Retinal pigment epithelial cell (primary cell): ENCODE results near the gene CEP170.

ENCODE experiments used
- DNase-seq: peaks from one replicate; pipeline ENCODE4 v3.0.0-alpha.2; 2010; ENCODE audit warnings: low read depth
- H3K4me3 ChIP-seq: 2 replicates; pipeline ENCODE4 v1.5.1; 2011; ENCODE audit warnings: mild to moderate bottlenecking, low read length, control low read depth, moderate library complexity
- TF ChIP-seq, protein P1 (sequence below): conservative IDR thresholded peaks from 2 replicates; pipeline ENCODE4 v1.5.1; 2011; ENCODE audit warnings: low read depth, low read length, control low read depth, inconsistent platforms

CEP170 gene

DNA sequence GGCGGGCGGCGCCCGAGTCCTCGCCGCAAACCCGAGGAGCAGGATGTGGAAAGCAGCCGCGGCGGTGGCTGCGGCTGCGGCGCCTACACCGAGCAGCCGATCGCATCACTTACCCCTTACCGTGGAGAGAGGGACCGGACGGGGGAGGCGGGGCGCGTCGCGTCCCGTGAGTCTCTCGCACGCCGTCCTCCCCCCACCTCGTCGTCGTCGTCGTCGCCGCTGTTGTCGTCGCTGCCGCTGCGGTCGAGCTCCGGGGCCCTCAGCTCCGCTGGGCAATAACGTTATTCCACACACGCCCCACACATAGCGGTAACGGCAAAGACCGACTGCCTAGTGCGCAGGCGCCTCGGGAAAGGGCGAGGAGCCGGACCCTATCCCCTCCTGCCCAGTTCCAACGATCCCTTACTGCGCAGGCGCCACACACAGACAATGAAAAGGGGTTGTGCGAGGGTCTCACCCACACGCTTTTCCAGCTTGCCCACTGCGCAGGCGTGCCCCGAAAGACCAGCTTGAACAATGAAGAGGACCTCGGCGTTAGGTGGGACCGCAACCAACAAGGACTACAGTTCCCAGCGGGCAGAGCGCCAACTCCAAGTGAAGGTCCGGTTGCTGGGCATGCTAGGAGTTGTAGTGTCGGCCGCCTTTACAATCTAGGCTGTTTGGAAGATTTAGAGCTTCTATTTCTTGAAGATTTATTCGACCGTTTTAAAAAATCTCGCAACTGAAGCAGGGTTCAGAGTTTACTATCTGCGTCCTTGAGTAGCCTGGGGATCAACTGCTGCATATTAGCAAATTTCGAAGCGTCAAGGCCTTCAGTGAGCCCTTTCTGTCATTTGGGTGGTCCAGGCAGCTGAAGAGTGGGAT is at the start of gene CEP170:
CEP170 (minus strand) TSS at position 355 of the 864 bp plus-strand sequence. CDS start 30,001 bp downstream, outside the sequence.
- H3K4me3 ChIP-seq, result peak within 1 kb of the TSS; percentile 93
- peak; percentile 95 for DNase-seq
- TF ChIP-seq, protein P1, sequence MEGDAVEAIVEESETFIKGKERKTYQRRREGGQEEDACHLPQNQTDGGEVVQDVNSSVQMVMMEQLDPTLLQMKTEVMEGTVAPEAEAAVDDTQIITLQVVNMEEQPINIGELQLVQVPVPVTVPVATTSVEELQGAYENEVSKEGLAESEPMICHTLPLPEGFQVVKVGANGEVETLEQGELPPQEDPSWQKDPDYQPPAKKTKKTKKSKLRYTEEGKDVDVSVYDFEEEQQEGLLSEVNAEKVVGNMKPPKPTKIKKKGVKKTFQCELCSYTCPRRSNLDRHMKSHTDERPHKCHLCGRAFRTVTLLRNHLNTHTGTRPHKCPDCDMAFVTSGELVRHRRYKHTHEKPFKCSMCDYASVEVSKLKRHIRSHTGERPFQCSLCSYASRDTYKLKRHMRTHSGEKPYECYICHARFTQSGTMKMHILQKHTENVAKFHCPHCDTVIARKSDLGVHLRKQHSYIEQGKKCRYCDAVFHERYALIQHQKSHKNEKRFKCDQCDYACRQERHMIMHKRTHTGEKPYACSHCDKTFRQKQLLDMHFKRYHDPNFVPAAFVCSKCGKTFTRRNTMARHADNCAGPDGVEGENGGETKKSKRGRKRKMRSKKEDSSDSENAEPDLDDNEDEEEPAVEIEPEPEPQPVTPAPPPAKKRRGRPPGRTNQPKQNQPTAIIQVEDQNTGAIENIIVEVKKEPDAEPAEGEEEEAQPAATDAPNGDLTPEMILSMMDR, result no peak

DNA sequence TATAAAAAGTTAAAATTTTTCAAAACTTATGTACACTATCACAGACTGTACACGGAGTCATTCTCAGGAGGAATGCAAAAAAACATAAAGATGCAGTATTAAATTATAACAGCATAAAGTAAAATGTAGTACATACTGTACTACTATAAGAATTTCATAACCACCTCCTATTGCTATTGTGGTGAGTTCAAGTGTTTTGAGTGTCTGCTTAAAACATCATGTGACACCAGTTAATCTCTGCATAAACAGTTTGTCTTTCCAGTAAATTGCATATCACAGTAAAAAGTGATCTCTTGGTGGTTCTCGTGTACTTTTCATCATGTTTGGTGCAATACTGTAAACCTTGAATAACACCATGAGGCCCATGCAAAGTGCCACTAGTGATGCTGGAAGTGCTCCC is 46.0 kb upstream of the CEP170 start:
- TF ChIP-seq, protein P1, result no peak
- H3K4me3 ChIP-seq, result no peak overlapping the region
- DNase-seq, result no peak

DNA sequence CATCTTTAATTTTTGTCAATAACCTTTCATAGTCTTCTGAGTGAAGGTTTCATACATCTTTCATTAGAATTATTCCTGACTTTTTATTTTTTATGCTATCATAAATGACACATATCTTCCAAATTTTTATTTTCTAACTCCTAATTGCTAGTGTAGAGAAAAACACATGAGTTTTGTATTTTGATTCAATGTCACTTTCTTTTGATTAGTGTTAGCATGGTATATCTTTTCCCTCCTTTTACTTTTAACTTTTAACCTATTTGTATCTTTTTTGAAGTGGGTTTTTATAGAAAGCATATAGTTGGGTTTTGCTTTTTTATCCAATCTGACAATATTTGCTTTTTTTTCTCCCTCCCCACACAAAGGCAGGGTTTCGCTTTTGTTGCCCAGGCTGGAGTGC is 44.0 kb upstream of the CEP170 start:
- TF ChIP-seq, protein P1, result no peak
- no peak for DNase-seq
- H3K4me3 ChIP-seq, result no peak overlapping the region

DNA sequence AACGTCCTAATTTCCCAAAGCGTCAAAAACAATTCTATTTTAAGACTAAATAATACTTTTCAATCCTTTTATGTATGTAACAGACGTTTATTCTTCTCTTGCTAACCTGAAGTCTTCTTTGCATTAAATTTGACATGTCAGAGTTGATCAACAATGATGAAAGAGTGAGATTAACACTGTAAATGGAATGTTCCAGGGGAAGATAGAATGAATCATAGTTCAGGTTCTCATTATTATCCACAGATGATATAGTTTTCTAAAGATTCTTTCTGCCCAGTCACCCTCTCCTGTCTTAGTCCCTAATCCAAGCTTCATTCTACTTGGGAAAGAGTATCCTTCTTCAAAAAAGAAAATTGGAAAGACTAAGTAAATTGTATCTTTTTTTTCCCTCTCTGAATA is 39.6 kb upstream of the CEP170 start:
- no peak overlapping the region for H3K4me3 ChIP-seq
- no peak for DNase-seq
- TF ChIP-seq, protein P1, result no peak

DNA sequence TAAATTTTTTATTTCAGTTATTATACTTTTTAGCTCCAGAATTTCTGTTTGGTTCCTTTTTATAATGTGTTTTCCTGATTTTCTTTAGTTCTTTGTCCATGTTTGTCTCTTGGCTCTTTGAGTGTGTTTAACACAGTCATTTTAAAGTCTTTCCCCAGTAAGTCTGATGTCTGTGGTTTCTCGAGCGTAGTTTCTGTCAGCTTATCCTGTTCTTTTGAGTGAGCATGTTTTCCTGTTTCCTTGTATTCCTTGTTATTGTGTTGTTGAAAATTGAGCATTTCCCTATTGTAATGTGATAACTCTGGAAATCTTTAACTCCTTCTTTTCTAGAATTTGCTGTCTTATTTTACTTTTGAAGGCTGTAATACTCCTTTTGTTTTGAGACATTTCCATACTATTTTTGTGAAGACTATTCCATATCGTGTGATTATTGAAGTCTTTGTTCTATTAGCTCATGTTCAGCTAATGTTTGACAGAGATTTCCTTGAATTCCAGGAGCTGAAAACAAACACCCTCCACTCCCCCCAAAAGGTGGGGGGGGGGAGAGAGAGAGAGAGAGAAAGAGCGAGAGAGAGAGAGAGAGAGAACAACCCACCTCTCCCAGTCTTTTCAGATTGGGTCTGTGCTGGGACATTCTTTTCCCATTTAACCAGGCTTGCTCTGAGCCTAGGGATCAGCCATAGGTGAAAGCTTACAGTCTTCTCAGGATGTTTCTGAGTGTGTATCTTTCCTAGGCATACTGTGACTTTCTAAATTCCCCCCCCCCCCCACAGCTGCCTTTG is 39.1 kb upstream of the CEP170 start:
- no peak overlapping the region for H3K4me3 ChIP-seq
- DNase-seq, result no peak
- TF ChIP-seq, protein P1, result no peak

DNA sequence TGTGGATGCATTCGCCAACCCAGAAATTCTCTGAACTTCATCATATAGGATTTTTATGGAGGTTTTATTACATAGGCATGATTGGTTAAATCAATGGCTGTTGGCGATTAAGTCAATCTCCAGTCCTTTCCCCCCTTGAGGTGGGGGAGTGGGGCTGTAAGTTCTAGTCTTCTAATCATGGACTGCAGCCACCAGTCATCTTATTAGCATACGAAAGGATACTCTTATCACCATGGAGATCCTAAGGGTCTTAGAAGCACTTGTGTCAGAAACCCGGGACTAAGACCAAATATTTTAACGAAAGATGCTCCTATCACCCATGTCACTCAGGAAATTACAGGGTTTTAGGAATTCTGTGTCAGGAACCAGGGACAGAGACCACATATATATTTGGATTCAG is 37.0 kb upstream of the CEP170 start:
- TF ChIP-seq, protein P1, result no peak
- DNase-seq, result no peak
- H3K4me3 ChIP-seq, result no peak overlapping the region
